Astrocyte of the cerebellum (primary cell): Measurements from ENCODE around the gene CPS1.
A peak's percentile ranks its signal among the peaks of the same experiment; 100 is the strongest.

Source experiments
- DNase-seq: peaks from one replicate; pipeline ENCODE4 v3.0.0-alpha.2; 2011; ENCODE audit warnings: low read depth
- H3K4me3 ChIP-seq: 2 replicates; pipeline ENCODE4 v1.5.1; 2011; ENCODE audit warnings: mild to moderate bottlenecking, low read depth, low read length, moderate library complexity
- in situ Hi-C: cut with HindIII; loops from 2 replicates; pipeline ENCODE4 v1.10.0; 2017; ENCODE audit warnings: low sequenced_read_pairs
- TF ChIP-seq, protein P1 (sequence below): IDR thresholded peaks from 2 replicates; pipeline ENCODE4 v1.5.1; 2012; ENCODE audit warnings: low read length, low read depth, moderate library complexity, mild to moderate bottlenecking; ENCODE audit errors: missing control alignments

CPS1 gene

GRCh38 chr2:210591663-210592062 is 35.3 kb downstream of the CPS1 start:
- no peak for DNase-seq
- TF ChIP-seq, protein P1, sequence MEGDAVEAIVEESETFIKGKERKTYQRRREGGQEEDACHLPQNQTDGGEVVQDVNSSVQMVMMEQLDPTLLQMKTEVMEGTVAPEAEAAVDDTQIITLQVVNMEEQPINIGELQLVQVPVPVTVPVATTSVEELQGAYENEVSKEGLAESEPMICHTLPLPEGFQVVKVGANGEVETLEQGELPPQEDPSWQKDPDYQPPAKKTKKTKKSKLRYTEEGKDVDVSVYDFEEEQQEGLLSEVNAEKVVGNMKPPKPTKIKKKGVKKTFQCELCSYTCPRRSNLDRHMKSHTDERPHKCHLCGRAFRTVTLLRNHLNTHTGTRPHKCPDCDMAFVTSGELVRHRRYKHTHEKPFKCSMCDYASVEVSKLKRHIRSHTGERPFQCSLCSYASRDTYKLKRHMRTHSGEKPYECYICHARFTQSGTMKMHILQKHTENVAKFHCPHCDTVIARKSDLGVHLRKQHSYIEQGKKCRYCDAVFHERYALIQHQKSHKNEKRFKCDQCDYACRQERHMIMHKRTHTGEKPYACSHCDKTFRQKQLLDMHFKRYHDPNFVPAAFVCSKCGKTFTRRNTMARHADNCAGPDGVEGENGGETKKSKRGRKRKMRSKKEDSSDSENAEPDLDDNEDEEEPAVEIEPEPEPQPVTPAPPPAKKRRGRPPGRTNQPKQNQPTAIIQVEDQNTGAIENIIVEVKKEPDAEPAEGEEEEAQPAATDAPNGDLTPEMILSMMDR: no peak
- in situ Hi-C loops: no loop called here
- no peak overlapping the region for H3K4me3 ChIP-seq

- in situ Hi-C loops: no loop called here
These were observed 36.3 kb downstream of the CPS1 start for GRCh38 chr2:210592726-210593125.

DNA sequence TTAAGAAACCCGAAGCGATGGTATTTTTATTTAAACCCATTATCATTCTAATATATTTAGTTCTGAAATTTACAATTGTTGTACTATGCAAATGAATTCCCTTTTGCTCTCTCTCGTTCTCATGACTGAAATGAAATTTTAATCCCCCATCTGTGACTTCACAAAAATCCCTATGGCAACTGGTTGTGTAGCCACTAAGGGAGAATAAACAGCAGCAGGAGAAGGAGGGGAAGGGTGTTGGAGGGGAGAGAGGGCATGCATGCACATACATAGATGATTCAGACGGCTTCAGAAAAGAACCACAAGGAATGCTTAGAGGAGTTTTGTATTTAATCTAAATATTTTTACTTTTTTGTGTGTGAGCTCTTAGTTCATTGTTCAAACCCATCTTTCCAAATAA is 36.8 kb downstream of the CPS1 start:
- H3K4me3 ChIP-seq: no peak overlapping the region
- TF ChIP-seq, protein P1: no peak
- in situ Hi-C loops: no loop called here
- peak; percentile 13 for DNase-seq

More at GRCh38 chr2:210592726-210593125, 36.3 kb downstream of the CPS1 start:
- DNase-seq: no peak
- no peak overlapping the region for H3K4me3 ChIP-seq
- TF ChIP-seq, protein P1: no peak

DNA sequence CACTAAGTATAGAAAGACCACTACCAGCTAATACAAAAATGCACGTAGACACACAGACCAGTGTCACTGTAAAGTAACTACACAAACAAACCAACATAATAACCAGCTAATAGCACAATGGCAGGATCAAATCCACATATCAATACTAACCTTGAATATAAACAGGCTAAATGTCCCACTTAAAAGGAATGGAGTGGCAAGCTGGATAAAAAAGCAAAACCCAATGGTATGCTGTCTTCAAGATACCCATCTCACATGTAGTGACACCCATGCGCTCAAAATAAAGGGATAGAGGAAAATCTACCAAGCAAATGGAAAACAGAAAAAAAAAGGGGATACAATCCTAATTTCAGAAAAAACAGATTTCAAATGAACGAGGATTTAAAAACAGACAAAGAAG is 41.8 kb downstream of the CPS1 start:
- in situ Hi-C loops: no loop called here

DNA sequence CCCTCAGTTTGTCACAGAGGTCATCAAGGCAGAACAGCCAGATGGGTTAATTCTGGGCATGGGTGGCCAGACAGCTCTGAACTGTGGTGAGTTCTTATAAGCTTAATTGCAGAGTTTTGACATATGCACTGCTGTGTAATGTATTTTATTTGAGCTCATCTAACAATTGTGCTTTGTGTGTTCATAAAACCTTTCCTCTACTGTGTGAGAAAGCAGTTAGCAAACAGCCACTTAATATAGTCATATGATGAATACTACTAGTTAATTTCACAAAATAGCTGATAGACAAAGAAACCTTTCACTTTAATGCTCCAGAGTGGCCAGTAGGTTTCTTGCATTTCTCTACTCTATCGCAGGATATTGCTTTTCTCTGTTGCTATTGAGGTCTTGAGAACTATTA is 43.1 kb downstream of the CPS1 start:
- TF ChIP-seq, protein P1: no peak
- in situ Hi-C loops: no loop called here
- DNase-seq: no peak
- H3K4me3 ChIP-seq: no peak overlapping the region

More for the DNA sequence above, 41.8 kb downstream of the CPS1 start:
- no peak overlapping the region for H3K4me3 ChIP-seq
- TF ChIP-seq, protein P1: no peak
- no peak for DNase-seq

DNA sequence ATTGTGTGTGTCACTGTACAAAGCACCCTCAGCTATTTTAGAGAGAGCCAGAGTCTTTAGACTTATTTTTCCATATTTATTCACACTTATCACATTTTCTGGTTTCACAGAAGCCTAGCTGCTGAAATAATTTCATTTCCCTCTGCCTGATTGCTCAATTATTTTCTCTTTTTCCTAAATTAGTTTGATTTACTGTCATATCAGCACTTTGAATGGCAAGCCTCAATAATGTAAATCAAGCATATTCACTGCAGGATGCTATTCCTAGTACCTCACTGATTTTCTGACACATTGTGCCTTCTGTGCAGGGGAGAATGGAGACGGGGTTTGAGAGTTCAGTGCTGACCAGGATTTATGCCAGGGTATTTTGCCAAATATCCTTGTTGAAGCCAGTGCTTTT is 48.3 kb downstream of the CPS1 start:
- TF ChIP-seq, protein P1: no peak
- DNase-seq: no peak
- no peak overlapping the region for H3K4me3 ChIP-seq
- in situ Hi-C loops: no loop called here

DNA sequence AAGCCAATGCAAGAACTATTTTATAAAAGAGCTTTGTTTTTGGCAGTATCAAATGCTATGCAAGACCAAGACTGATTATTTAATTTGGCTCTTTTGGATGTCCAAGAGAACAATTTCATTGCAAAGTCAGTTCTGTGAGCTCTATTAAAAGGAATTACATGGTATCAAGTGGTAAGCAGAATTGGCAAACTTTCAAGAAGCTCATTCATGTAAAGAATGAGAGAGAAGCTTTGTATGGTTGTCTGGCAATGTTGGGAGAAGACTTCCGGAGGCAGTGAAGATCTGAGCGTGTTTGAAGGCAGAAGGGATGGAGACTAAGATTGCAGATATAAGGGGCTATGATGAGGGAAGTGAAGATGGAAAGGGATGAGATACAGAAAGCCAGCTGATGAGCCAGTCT is 49.6 kb downstream of the CPS1 start:
- DNase-seq: no peak
- in situ Hi-C loops: no loop called here
- TF ChIP-seq, protein P1: no peak

More for the DNA sequence above, 49.6 kb downstream of the CPS1 start:
- H3K4me3 ChIP-seq: no peak overlapping the region
